ENCODE measurements around the gene MICB.
A peak's percentile ranks its signal among the peaks of the same experiment; 100 is the strongest.
"Not testable (repeated sequence)": the region's sequence is repeated elsewhere in the genome, so short reads cannot be mapped to it uniquely, and the experiment has no call there.

The MICB gene

GRCh38 chr6:31543639-31544038 is 45.7 kb downstream of the MICB start:
- DNase-seq: no peak

- no peak for DNase-seq
Observed at GRCh38 chr6:31544676-31545075, 46.7 kb downstream of the MICB start.

DNA sequence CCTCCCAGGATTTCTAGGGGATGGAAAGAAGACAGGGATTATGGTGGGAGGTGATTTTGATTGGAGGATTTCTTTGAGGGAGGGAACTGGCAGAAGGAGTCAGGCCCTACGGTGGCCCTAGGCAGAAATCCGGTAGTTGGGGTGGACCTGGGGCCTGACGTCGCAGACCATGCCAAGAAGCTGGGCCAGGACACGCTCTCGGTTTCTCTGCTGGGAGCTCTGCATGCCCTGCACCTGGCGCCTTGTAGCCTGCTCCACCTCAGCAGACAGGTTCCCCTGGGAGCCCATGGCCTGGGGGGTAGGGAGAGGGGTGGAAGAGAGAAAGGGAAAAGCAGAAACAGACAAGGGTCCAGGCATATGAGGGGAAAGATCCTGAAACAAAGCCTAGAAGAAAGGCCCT is 47.3 kb downstream of the MICB start:
- no peak for DNase-seq

DNA sequence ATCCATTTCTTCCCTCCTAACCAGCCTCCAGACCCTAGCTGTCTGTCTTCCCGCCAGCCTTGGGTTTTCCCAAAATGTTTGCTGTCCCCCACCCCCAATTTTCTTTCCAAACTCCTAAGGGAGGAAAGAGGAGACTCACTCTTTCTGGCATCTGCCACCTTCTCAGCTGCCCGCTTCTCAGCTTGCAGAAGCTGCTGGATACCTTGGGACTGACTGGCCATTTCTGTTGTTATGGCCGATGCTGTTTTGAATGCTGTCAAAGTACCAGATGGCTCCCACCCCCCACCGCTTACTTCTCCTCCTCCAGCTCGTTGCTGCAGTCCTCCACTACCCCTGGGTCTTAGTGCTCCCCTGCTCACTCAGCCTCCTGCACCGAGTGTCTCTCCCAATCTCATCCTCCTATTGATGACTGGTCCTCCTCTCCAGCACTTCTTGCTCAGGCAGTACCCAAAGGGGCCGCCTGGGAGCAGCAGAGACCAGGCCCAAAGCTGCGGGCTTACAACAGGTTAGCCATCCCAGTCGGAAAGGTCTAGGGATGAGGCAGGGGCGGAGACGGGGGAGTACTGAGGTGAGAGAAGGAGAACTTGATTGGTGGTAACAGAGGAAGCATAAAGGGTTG is 48.5 kb downstream of the MICB start, which contains the start of gene ATP6V1G2:
Gene ATP6V1G2, minus strand, starts transcription at position 270 of the 619 bp plus-strand sequence. Its CDS starts 49 bp downstream, at position 221.
- DNase-seq: peak; percentile 77

DNA sequence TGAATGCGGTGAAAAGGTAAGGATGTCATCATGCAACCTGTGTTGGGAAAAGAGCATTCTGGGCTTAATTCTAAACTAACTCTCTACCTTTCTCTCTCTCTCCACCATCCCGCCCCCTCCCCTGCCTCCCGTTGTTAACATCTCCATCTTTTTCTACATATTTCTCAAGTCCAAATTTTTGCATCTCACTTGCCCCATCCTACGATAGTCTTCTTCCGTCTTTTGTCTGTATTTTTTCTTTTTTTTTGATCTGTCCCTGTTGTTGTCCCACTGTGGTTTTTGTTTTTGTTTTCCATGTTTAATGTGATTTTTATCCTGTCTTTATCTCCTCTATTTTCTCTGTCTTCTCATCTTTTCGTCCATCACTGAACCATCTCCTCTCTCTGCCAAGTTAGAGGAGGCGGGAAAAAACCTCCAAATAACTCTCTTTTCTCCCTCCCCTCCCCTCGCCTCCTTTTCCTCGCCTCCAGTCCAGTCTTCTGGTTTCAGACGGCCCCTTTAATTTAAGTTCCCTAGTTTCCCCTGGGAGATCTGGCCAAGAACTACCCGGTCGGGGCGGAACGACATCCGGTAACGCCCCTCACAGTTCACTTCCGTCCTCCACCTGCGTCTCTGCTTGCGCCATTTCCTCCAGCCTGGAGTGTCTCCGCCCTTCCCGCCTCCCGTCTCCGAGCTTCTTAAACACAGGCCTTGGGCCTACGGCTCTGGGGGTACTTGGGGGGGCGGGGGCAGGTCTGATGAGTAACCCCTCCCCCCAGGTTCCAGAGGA is 49.2 kb downstream of the MICB start, which contains the start of gene NFKBIL1:
Gene NFKBIL1, plus strand, starts transcription at position 651 of the 769 bp plus-strand sequence. Its CDS starts 87 bp downstream, at position 738.
- peak; percentile 88 for DNase-seq

DNA sequence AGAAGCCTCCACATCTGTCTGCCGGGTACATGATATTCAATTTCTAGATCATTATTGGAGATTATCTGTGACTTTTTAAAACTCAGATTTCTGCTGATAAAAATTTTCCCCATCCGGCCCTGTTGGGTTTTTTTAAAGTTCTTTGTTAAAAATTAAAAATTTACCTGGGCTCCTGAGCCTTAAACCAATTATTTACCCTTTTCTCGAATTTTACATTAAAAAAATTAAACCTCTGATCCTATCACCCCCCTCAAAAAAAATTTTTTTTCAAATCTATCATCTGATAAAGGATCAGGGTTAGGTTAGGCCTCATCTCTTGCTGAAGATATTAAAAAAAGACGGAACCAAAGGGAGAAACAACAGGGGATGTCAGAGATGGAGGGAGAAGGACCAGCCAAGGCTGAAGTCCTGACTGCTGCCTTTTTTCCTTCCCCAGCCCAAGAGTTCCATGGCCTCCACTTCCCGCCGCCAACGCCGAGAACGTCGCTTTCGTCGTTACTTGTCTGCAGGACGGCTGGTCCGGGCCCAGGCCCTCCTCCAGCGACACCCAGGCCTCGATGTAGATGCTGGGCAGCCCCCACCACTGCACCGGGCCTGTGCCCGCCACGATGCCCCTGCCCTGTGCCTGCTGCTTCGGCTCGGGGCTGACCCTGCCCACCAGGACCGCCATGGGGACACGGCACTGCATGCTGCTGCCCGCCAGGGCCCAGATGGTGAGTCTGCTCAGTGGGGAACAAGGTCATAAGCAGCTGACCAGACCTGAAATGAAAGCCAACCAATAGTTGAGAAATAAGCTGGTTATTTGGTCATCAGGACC is 50.0 kb downstream of the MICB start:
- no peak for DNase-seq

- no peak for DNase-seq
Observed at GRCh38 chr6:31548544-31548873, 50.6 kb downstream of the MICB start.

DNA sequence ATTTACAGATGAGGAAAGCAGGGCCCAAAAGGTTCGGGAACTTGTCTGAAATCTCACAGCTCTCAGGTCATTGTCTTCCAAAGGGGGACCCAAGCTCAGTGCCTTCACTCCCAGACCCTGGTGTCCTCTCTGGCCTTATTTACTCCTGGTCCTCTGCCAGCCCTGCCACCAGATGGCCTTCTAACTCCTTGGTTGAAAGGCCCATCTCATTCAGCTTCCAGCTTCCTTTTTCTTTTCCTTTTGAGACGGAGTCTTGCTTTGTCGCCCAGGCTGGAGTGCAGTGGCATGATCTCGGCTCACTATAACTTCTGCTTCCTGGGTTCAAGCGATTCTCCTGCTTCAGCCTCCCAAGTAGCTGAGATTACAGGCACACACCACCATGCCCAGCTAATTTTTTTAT is 53.4 kb downstream of the MICB start:
- DNase-seq: not testable (repeated sequence)

GRCh38 chr6:31556307-31556706 is 58.4 kb downstream of the MICB start:
- DNase-seq: no peak

DNA sequence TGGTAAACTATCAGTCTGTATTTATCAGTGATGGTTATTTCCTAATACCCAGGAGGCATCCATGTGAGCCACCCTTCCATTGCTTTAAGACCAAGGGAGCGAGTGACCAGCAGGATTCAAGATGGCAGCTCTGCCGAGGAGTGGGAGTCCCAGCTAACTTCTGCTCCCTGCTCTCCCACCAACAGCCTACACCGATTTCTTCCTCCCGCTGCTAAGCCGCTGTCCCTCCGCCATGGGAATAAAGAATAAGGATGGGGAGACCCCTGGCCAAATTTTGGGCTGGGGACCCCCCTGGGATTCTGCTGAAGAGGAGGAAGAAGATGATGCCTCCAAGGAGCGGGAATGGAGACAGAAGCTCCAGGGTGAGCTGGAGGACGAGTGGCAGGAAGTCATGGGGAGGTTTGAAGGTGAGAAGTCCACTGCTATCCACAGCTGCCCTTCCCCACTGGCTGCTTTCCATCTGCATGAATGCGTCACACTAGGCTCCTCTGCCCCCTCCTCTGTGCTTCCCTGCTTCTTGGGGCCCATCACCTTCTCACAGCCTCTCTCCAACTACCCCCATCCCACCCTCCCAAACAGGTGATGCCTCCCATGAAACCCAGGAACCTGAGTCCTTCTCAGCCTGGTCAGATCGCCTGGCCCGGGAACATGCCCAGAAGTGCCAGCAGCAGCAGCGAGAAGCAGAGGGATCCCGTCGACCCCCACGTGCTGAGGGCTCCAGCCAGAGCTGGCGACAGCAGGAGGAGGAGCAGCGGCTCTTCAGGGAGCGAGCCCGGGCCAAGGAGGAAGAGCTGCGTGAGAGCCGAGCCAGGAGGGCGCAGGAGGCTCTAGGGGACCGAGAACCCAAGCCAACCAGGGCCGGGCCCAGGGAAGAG is 59.7 kb downstream of the MICB start:
- no peak for DNase-seq

DNA sequence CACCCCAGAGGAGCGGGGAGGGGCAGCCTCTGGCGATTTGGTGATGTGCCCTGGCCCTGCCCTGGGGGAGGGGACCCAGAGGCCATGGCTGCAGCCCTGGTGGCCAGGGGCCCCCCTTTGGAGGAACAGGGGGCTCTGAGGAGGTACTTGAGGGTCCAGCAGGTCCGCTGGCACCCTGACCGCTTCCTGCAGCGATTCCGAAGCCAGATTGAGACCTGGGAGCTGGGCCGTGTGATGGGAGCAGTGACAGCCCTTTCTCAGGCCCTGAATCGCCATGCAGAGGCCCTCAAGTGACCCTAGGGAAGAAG is 60.3 kb downstream of the MICB start:
- no peak for DNase-seq

DNA sequence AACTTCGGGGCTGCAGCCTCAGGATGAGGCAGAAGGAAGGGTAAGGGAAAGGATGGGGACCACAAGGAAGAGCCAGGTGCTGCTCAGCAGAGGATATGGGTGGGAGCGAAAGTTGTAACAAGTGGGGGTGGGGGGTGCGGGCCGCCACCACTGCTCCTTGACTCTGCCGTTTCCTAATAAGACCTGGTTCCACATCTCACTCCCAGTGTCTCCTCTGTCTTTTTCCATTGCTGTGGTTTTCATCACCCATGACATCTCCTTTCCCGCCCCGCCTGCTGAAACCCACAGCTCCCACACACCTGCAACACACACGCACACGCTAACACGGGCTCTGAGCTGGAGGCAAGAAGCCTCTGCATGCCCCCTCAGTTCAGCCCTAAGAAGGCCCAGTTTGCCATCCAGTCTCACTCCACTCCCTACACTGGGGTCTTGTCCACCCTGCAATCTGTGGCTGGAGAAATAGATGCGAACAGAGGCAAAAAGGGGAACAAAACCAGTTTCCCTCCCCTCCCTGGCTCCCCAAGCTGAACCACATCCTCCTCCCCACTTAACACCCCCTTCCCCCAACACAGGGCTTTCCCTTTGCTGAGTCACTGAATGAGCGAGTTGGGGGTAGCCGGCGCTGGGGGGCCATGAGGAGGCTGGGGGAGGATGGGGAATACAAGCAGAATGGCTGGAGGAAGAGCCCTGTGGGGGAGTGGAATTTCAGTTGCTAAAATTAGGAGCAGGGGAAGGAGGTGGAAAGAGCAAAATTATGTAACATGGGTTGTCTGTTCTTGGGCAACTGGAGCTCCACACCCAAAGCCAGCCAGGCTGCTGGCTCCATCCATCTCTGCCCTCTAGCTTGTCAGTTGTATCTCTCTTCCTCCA is 60.9 kb downstream of the MICB start:
- DNase-seq: no peak

GRCh38 chr6:31559606-31559957 is 61.6 kb downstream of the MICB start:
- DNase-seq: no peak

DNA sequence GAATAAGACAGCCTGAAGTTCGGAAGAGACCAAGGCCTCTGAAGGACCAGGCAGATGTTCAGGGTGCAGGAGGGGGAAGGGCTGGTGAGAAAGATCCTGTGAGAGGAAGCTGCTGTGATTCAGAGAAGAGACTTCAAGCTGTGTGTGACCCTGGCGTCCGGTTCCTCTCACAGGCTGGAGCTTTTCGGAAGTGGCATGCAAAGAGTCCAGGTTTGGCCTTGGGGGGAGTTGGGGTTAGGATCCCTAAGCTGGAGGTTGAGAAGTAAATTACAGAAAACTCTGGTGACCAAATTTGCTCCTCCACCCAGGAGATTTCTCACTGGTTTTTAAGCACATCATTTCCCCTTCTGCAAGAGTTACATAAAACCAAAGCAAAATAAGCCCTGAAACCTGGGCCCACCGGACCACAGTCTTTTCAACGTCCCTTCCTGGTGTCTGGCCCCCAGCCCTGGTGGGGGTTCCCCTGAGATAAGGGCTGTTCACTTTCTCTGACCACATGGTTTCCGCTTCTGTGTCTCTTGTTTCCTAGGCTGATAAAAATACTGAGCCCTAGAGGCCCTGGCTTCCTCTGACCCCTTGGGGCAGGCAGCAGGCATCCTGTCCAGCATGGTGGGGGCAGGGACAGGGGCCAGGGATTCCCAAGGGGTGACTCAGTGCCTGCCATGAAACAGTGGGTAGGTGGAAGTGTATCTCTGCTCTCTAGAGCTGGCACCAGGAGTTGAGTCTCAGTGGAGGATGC is 62.2 kb downstream of the MICB start:
- no peak for DNase-seq

- DNase-seq: no peak
Observed at GRCh38 chr6:31560697-31561058, 62.7 kb downstream of the MICB start.
